GM18511 (cell line): ENCODE data around the gene SLC49A4.
"Not testable (repeated sequence)": the region's sequence is repeated elsewhere in the genome, so short reads cannot be mapped to it uniquely, and the experiment has no call there.

ENCODE experiments used
- ATAC-seq: cut with Tn5 transposase; IDR thresholded peaks from one replicate; pipeline ENCODE4 v1.9.1; 2021; ENCODE audit warnings: mild to moderate bottlenecking, moderate library complexity; ENCODE audit not compliant: unreplicated experiment

Gene SLC49A4

GRCh38 chr3:122794779-122795673 is at the start of gene SLC49A4:
Gene SLC49A4 (plus strand): TSS chr3:122795069. CDS start chr3:122795193, 124 bp downstream.
- ATAC-seq: peak; percentile 84

DNA sequence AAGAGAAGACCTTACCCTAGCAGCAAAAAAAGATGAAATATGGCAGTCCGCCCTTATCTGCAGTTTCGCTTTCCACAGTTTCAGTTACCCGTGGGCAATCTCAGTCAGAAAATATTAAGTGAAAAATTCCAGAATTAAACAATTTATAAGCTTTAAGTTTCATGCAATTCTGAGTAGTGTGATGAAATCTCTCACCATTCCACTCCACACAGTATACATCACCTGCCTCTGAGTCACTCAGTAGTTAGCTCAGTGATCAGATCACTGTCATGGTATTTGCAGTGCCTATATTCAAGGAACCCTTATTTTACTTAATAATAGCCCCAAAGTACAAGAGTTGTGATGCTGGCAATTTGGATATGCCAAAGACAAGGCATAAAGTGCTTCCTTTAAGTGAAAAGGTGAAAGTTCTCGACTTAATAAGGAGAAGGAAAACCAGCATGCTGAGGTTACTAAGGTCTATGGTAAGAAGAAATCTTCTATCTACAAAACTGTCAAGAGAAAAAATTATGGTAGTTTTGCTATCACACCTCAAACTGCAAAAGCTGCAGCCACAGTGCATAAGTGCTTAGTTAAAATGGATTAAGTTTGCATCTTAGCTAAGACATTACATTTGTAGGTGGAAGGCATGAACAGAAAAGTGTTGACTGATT is 49.4 kb upstream of the SLC49A4 start:
- no peak for ATAC-seq

GRCh38 chr3:122747295-122747694 is 47.6 kb upstream of the SLC49A4 start:
- not testable (repeated sequence) for ATAC-seq

DNA sequence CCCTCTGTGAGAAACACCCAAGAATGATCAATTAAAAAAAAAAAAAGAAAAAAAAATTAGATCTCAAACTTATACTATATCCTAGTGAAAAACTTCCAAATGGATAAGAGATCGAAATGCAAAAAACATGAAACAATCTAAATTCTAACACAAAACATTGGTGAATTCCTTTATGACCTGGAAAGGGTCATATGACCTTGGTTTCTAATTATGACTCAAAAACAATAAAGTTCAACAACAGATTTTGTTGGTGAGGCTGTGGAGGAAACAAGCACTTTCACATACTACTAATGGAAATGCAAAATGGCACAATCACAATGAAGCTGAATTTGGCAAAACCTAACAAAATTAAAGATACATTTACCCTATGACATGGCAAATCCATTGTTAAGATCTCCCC is 46.5 kb upstream of the SLC49A4 start:
- no peak for ATAC-seq

DNA sequence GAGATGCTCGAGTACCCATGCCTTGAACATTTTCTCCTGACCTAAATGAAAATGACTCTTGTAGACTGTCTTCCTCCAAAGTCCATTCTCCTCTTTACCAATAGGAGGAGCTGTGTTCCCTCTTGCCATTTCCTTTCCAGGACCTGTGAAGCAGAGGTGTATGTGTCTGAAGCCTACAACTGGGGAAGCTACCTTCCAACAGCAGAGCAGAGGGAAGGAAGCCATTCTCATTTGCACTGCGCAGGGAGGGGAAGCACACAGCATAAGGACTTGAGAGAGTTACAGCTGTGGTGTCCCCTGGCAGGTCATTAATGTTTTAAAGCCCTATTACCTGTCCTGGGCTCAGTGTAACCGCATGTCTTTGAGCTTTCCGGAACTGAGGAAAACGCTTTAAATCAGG is 39.9 kb upstream of the SLC49A4 start:
- peak; percentile 67 for ATAC-seq

- no peak for ATAC-seq
Measured at GRCh38 chr3:122755491-122755890, 39.4 kb upstream of the SLC49A4 start.

DNA sequence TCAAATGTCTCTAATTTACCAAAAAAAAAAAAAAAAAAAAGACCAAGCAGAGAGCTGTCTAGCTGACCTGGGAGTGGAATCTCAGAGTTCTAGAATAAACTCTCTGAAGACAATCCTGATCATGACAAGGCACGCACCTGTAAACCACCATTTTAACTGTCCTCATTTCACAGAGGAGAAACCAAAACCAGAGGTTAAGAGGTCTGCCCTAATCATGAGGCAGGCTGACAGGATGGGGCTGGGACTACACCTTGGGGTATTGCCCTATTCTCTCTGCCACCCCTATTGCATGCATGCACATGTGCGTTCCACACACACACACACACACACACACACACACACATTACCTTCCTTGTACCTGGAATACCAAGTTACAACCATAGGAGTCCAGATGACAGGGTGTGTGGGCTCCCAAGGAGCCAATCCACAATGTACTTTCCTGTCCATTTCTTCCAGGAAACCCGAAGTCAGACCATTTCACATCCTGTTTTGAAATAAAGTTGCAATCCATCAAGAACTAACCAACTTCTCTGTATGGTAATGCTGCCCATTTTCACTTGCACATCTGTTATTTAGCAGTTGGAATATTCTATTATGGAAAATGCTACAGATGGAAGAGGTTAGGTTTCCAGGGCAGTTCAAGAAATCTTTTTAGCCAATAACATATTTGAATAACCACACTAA is 35.9 kb upstream of the SLC49A4 start:
- ATAC-seq: no peak

- ATAC-seq: no peak
Measured at GRCh38 chr3:122760453-122761271, 34.2 kb upstream of the SLC49A4 start.

GRCh38 chr3:122766430-122766829 is 28.4 kb upstream of the SLC49A4 start:
- ATAC-seq: no peak

- no peak for ATAC-seq
Measured at GRCh38 chr3:122767540-122768372, 27.1 kb upstream of the SLC49A4 start.

DNA sequence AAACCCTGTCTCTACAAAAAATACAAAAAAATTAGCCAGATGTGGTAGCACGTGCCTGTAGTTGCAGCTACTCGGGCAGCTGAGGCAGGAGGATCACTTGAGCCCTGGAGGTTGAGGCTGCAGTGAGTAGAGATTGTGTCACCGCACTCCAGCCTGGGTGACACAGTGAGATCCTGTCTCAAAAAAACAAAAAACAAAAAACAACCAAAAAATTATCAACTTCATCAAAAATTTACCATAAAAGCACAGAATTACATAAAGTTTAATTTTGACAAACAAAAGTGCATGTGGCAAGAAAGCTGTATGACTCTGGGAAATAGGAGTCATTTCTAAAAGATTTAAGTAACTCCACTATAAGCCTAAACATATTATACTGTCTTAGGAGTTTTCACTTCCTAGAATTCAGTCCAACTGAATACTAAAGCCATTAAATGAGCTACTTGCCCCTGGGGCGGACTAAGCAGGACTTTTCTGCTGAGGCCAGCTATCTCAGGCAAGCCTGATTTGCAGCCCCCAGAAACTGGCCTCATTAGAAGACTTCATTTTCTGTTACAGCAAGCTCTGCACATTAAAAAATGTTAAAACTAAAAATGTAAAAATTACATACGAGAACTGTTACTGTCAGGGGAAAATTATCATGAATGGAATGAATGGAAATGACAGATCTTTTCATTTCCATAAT is 24.2 kb upstream of the SLC49A4 start:
- ATAC-seq: no peak

DNA sequence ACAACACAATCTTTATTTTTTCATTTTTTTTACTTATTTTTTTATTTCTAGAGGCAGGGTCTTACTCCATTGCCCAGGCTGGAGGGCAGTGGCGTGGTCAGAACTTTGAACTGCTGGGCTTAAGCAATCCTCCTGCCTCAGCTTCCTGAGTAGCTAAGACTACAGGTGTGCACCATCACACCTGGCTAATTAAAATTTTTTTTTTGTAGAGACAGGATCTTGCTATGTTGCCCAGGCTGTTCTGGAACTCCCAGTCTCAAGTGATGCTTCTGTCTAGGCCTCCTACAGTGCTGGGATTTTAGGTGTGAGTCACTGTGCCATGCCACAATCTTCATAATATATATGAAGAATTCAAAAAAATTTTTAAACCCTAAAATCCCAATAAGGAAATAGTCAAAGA is 22.0 kb upstream of the SLC49A4 start:
- no peak for ATAC-seq

GRCh38 chr3:122773944-122774509 is 20.8 kb upstream of the SLC49A4 start:
- ATAC-seq: peak; percentile 93

- peak; percentile 11 for ATAC-seq
Measured at GRCh38 chr3:122774564-122774963, 20.3 kb upstream of the SLC49A4 start.

GRCh38 chr3:122776675-122777468 is 18.0 kb upstream of the SLC49A4 start:
- ATAC-seq: no peak

GRCh38 chr3:122777563-122777962 is 17.3 kb upstream of the SLC49A4 start:
- ATAC-seq: no peak

DNA sequence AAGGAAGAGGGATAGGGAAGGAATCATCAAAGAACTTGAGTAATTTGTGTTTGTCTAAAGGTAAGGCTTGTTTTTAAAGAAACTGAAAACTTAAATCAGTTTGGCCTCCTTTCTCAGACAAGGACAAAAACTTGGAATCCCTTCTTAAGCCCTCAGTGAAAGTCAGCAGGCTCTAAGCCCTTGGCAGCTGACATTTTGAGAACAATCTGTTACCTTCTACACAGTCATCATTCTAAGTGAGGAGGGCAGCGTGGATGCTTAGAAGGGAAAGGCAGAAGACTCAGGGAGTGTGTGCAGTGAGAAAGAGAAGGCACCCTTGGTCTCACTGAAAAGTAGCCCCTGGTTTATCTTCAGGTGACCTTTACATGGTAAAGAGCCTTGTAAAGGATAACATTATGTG is 12.1 kb upstream of the SLC49A4 start:
- ATAC-seq: no peak

GRCh38 chr3:122784436-122784835 is 10.4 kb upstream of the SLC49A4 start:
- no peak for ATAC-seq
